ENCODE measurements around the gene AFP.
"Not testable (repeated sequence)": the region's sequence is repeated elsewhere in the genome, so short reads cannot be mapped to it uniquely, and the experiment has no call there.

AFP gene

DNA sequence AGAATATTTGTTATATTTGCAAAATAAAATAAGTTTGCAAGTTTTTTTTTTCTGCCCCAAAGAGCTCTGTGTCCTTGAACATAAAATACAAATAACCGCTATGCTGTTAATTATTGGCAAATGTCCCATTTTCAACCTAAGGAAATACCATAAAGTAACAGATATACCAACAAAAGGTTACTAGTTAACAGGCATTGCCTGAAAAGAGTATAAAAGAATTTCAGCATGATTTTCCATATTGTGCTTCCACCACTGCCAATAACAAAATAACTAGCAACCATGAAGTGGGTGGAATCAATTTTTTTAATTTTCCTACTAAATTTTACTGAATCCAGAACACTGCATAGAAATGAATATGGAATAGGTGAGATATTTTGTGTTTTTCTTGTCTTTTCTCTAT, at the start of gene AFP:
Gene AFP, plus strand, starts transcription at position 238 of the 400 bp plus-strand sequence. Its CDS starts 42 bp downstream, at position 280.
- no peak for DNase-seq (ENCODE audit: low read depth in 2 of 2)

- no peak for DNase-seq (ENCODE audit: low read depth in 2 of 2)
Observed at GRCh38 chr4:73387552-73387951, 48.5 kb upstream of the AFP start.

DNA sequence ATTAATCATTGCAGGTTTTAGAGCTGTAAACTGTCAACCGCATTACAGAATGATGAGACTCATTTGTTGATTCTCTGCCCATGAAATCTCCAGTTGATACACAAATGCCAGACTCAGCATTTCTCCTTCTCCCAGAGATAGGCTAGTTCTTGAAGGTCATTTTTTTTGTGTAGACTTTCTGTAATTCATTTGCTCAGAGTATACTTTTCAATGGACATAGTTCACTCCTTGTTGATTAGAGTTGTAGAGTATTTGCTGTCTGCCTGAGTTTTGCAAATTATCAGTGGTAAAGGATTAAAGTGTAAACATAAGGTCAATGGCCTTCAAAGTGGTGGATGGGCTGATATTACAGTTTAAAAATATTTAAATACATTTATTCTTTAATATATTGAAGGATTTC, 47.1 kb upstream of the AFP start:
- no peak for DNase-seq (ENCODE audit: low read depth in 2 of 2)

GRCh38 chr4:73389663-73390062, 46.4 kb upstream of the AFP start:
- DNase-seq (ENCODE audit: low read depth in 2 of 2), result not testable (repeated sequence)

- DNase-seq (ENCODE audit: low read depth in 2 of 2), result no peak
Observed at GRCh38 chr4:73391774-73392173, 44.2 kb upstream of the AFP start.

- no peak for DNase-seq (ENCODE audit: low read depth in 2 of 2)
Observed at GRCh38 chr4:73392936-73393335, 43.1 kb upstream of the AFP start.

GRCh38 chr4:73396304-73396703, 39.7 kb upstream of the AFP start:
- DNase-seq (ENCODE audit: low read depth in 2 of 2), result no peak

- no peak for DNase-seq (ENCODE audit: low read depth in 2 of 2)
Observed at GRCh38 chr4:73396993-73397972, 38.7 kb upstream of the AFP start.

DNA sequence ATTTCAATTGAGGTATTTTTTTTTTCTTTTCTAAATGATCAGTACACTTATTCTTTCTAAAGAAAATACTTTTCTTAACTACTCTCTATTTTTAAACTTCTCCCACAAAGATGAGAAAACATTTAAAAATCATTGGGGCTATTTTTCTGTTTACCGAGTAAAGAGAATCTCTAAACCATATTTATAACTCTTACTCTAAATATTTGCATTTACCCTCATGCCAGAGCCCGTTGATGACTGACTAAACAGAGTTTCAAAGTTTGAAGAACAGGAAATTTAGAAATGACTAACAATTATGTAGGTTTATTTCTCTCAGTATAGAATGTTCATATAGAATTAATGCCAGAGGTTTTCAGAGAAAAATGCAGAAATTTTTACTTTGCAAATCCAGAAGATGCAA, 34.6 kb upstream of the AFP start:
- no peak for DNase-seq (ENCODE audit: low read depth in 2 of 2)

- no peak for DNase-seq (ENCODE audit: low read depth in 2 of 2)
Observed at GRCh38 chr4:73404042-73404441, 32.0 kb upstream of the AFP start, which contains the start of gene ALB. TSS of gene ALB (plus strand) at chr4:73404287. CDS start at chr4:73404328, 41 bp downstream.

- no peak for DNase-seq (ENCODE audit: low read depth in 2 of 2)
Observed at GRCh38 chr4:73404457-73404856, 31.6 kb upstream of the AFP start.

- DNase-seq (ENCODE audit: low read depth in 2 of 2), result no peak
Observed at GRCh38 chr4:73405138-73405537, 30.9 kb upstream of the AFP start.

DNA sequence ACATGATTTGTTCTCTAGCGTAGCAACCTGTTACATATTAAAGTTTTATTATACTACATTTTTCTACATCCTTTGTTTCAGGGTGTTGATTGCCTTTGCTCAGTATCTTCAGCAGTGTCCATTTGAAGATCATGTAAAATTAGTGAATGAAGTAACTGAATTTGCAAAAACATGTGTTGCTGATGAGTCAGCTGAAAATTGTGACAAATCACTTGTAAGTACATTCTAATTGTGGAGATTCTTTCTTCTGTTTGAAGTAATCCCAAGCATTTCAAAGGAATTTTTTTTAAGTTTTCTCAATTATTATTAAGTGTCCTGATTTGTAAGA, 29.5 kb upstream of the AFP start:
- DNase-seq (ENCODE audit: low read depth in 2 of 2), result no peak

- no peak for DNase-seq (ENCODE audit: low read depth in 2 of 2)
Observed at GRCh38 chr4:73407227-73407673, 28.8 kb upstream of the AFP start.

DNA sequence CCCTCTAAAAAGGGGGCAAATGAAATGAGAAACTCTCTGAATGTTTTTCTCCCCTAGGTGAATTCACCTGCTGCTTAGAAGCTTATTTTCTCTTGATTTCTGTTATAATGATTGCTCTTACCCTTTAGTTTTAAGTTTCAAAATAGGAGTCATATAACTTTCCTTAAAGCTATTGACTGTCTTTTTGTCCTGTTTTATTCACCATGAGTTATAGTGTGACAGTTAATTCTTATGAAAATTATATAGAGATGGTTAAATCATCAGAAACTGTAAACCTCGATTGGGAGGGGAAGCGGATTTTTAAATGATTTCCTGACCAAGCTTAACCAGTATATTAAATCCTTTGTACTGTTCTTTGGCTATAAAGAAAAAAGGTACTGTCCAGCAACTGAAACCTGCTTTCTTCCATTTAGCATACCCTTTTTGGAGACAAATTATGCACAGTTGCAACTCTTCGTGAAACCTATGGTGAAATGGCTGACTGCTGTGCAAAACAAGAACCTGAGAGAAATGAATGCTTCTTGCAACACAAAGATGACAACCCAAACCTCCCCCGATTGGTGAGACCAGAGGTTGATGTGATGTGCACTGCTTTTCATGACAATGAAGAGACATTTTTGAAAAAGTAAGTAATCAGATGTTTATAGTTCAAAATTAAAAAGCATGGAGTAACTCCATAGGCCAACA, 27.7 kb upstream of the AFP start:
- no peak for DNase-seq (ENCODE audit: low read depth in 2 of 2)

- DNase-seq (ENCODE audit: low read depth in 2 of 2), result no peak
Observed at GRCh38 chr4:73409012-73409862, 26.8 kb upstream of the AFP start.

DNA sequence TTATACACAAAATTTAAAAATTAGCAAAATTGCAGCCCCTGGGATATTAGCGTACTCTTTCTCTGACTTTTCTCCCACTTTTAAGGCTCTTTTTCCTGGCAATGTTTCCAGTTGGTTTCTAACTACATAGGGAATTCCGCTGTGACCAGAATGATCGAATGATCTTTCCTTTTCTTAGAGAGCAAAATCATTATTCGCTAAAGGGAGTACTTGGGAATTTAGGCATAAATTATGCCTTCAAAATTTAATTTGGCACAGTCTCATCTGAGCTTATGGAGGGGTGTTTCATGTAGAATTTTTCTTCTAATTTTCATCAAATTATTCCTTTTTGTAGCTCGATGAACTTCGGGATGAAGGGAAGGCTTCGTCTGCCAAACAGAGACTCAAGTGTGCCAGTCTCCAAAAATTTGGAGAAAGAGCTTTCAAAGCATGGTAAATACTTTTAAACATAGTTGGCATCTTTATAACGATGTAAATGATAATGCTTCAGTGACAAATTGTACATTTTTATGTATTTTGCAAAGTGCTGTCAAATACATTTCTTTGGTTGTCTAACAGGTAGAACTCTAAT, 26.0 kb upstream of the AFP start:
- no peak for DNase-seq (ENCODE audit: low read depth in 2 of 2)

- DNase-seq (ENCODE audit: low read depth in 2 of 2), result no peak
Observed at GRCh38 chr4:73410916-73411730, 24.9 kb upstream of the AFP start.

GRCh38 chr4:73411731-73412414, 24.1 kb upstream of the AFP start:
- no peak for DNase-seq (ENCODE audit: low read depth in 2 of 2)

- no peak for DNase-seq (ENCODE audit: low read depth in 2 of 2)
Observed at GRCh38 chr4:73413294-73413755, 22.7 kb upstream of the AFP start.

All from activated CD4-positive, alpha-beta T cell treated with anti-CD3 and anti-CD28 coated beads for 24 hours (primary cell).